HCT116 (cell line): Measurements from ENCODE around the gene DNM3.

Experiments used
- SP1 ChIP-seq: IDR thresholded peaks from 2 replicates; pipeline ENCODE4 v1.6.1; 2012; ENCODE audit warnings: low read depth
- TCF7L2 ChIP-seq: IDR thresholded peaks from 2 replicates; pipeline ENCODE4 v1.7.0; 2011; ENCODE audit warnings: borderline replicate concordance, inconsistent platforms; ENCODE audit not compliant: insufficient read depth, insufficient read length; ENCODE audit errors: extremely low read depth

- TF ChIP-seq SP1, result no peak
- no peak for TF ChIP-seq TCF7L2
These were observed 227.8 kb downstream of the DNM3 start for GRCh38 chr1:172069051-172069450.
